ENCODE results near the gene MYBPHL.
"Not testable (repeated sequence)": the region's sequence is repeated elsewhere in the genome, so short reads cannot be mapped to it uniquely, and the experiment has no call there.

The MYBPHL gene

GRCh38 chr1:109322974-109323373 lies 16.2 kb upstream of the MYBPHL start:
- H3K27ac Mint-ChIP-seq (ENCODE audit: low read depth), result no peak overlapping the region
- H3K36me3 Mint-ChIP-seq (ENCODE audit: insufficient read depth), result no peaks in the 10 kb centered on the region
- H3K27me3 Mint-ChIP-seq, result no peaks in the 10 kb centered on the region
- DNase-seq (ENCODE audit: low spot score in 2 of 2) (no peak), ATAC-seq (replicated peaks; ENCODE audit: extremely low read depth, poor library complexity, severe bottlenecking) (no peak)
- no peaks in the 10 kb centered on the region for H3K4me1 Mint-ChIP-seq
- no peaks in the 10 kb centered on the region for H3K9me3 Mint-ChIP-seq
- no peak overlapping the region for H3K4me3 Mint-ChIP-seq

GRCh38 chr1:109319114-109319513 lies 12.3 kb upstream of the MYBPHL start:
- no peaks in the 10 kb centered on the region for H3K27me3 Mint-ChIP-seq
- H3K4me1 Mint-ChIP-seq, result no peaks in the 10 kb centered on the region
- ATAC-seq (replicated peaks; ENCODE audit: extremely low read depth, poor library complexity, severe bottlenecking) (no peak), DNase-seq (ENCODE audit: low spot score in 2 of 2) (no peak)
- no peak overlapping the region for H3K27ac Mint-ChIP-seq (ENCODE audit: low read depth)
- no peaks in the 10 kb centered on the region for H3K9me3 Mint-ChIP-seq
- no peak overlapping the region for H3K4me3 Mint-ChIP-seq
- H3K36me3 Mint-ChIP-seq (ENCODE audit: insufficient read depth), result no peaks in the 10 kb centered on the region

GRCh38 chr1:109316506-109316905 lies 9.7 kb upstream of the MYBPHL start:
- H3K4me1 Mint-ChIP-seq, result no peaks in the 10 kb centered on the region
- H3K27ac Mint-ChIP-seq (ENCODE audit: low read depth), result no peak overlapping the region
- no peaks in the 10 kb centered on the region for H3K27me3 Mint-ChIP-seq
- ATAC-seq (replicated peaks; ENCODE audit: extremely low read depth, poor library complexity, severe bottlenecking), result no peak
- no peaks in the 10 kb centered on the region for H3K9me3 Mint-ChIP-seq
- H3K4me3 Mint-ChIP-seq, result no peak overlapping the region
- DNase-seq (ENCODE audit: low spot score in 2 of 2), result no peak
- H3K36me3 Mint-ChIP-seq (ENCODE audit: insufficient read depth), result no peaks in the 10 kb centered on the region

GRCh38 chr1:109315288-109315687 lies 8.5 kb upstream of the MYBPHL start:
- no peak for ATAC-seq (replicated peaks; ENCODE audit: extremely low read depth, poor library complexity, severe bottlenecking)
- H3K9me3 Mint-ChIP-seq, result no peaks in the 10 kb centered on the region
- H3K36me3 Mint-ChIP-seq (ENCODE audit: insufficient read depth), result no peaks in the 10 kb centered on the region
- no peak overlapping the region for H3K4me3 Mint-ChIP-seq
- no peaks in the 10 kb centered on the region for H3K4me1 Mint-ChIP-seq
- H3K27me3 Mint-ChIP-seq, result no peaks in the 10 kb centered on the region
- no peak for DNase-seq (ENCODE audit: low spot score in 2 of 2)
- H3K27ac Mint-ChIP-seq (ENCODE audit: low read depth), result no peak overlapping the region

- ATAC-seq (replicated peaks; ENCODE audit: extremely low read depth, poor library complexity, severe bottlenecking) (no peak), DNase-seq (ENCODE audit: low spot score in 2 of 2) (no peak)
- Mint-ChIP-seq H3K27me3 (peaks cover 4% of the 10 kb centered on the region), H3K4me3 (no peak overlapping the region), H3K9me3 (no peaks in the 10 kb centered on the region), H3K4me1 (no peaks in the 10 kb centered on the region), H3K27ac (ENCODE audit: low read depth) (no peak overlapping the region), H3K36me3 (ENCODE audit: insufficient read depth) (no peaks in the 10 kb centered on the region)
Measured at GRCh38 chr1:109314795-109315194, 8.0 kb upstream of the MYBPHL start.

- Mint-ChIP-seq H3K27me3 (peaks cover 18% of the 10 kb centered on the region), H3K27ac (ENCODE audit: low read depth) (no peak overlapping the region), H3K4me1 (no peaks in the 10 kb centered on the region), H3K4me3 (no peak overlapping the region), H3K9me3 (no peaks in the 10 kb centered on the region), H3K36me3 (ENCODE audit: insufficient read depth) (no peaks in the 10 kb centered on the region)
- no peak for DNase-seq (ENCODE audit: low spot score in 2 of 2)
- no peak for ATAC-seq (replicated peaks; ENCODE audit: extremely low read depth, poor library complexity, severe bottlenecking)
Measured at GRCh38 chr1:109312978-109313775, 6.4 kb upstream of the MYBPHL start.

GRCh38 chr1:109312246-109312645 lies 5.4 kb upstream of the MYBPHL start:
- Mint-ChIP-seq H3K9me3 (no peaks in the 10 kb centered on the region), H3K36me3 (ENCODE audit: insufficient read depth) (no peaks in the 10 kb centered on the region), H3K27me3 (peaks cover 18% of the 10 kb centered on the region), H3K4me1 (no peaks in the 10 kb centered on the region), H3K4me3 (no peak overlapping the region), H3K27ac (ENCODE audit: low read depth) (no peak overlapping the region)
- DNase-seq (ENCODE audit: low spot score in 2 of 2) (no peak), ATAC-seq (replicated peaks; ENCODE audit: extremely low read depth, poor library complexity, severe bottlenecking) (no peak)

- ATAC-seq (replicated peaks; ENCODE audit: extremely low read depth, poor library complexity, severe bottlenecking) (no peak), DNase-seq (ENCODE audit: low spot score in 2 of 2) (no peak)
- H3K9me3 Mint-ChIP-seq, result no peaks in the 10 kb centered on the region
- peaks cover 18% of the 10 kb centered on the region for H3K27me3 Mint-ChIP-seq
- H3K4me1 Mint-ChIP-seq, result no peaks in the 10 kb centered on the region
- no peak overlapping the region for H3K4me3 Mint-ChIP-seq
- no peaks in the 10 kb centered on the region for H3K36me3 Mint-ChIP-seq (ENCODE audit: insufficient read depth)
- H3K27ac Mint-ChIP-seq (ENCODE audit: low read depth), result no peak overlapping the region
Measured at GRCh38 chr1:109309347-109309746, 2.5 kb upstream of the MYBPHL start.

GRCh38 chr1:109307274-109308021 lies 637 bp upstream of the MYBPHL start:
- Mint-ChIP-seq H3K27me3 (peaks cover 18% of the 10 kb centered on the region), H3K9me3 (no peaks in the 10 kb centered on the region), H3K27ac (ENCODE audit: low read depth) (no peak overlapping the region), H3K36me3 (ENCODE audit: insufficient read depth) (no peaks in the 10 kb centered on the region), H3K4me1 (no peaks in the 10 kb centered on the region), H3K4me3 (no peak overlapping the region)
- ATAC-seq (replicated peaks; ENCODE audit: extremely low read depth, poor library complexity, severe bottlenecking) (no peak), DNase-seq (ENCODE audit: low spot score in 2 of 2) (no peak)

- peaks cover 18% of the 10 kb centered on the region for H3K27me3 Mint-ChIP-seq
- not testable (repeated sequence) for H3K9me3 Mint-ChIP-seq; H3K4me1 Mint-ChIP-seq; H3K27ac Mint-ChIP-seq (ENCODE audit: low read depth); ATAC-seq (replicated peaks; ENCODE audit: extremely low read depth, poor library complexity, severe bottlenecking); DNase-seq (ENCODE audit: low spot score in 2 of 2); H3K4me3 Mint-ChIP-seq; H3K36me3 Mint-ChIP-seq (ENCODE audit: insufficient read depth)
Measured at GRCh38 chr1:109305991-109306390, 820 bp downstream of the MYBPHL start.

- peaks cover 15% of the 10 kb centered on the region for H3K27me3 Mint-ChIP-seq
- ATAC-seq (replicated peaks; ENCODE audit: extremely low read depth, poor library complexity, severe bottlenecking) (no peak), DNase-seq (ENCODE audit: low spot score in 2 of 2) (no peak)
- H3K36me3 Mint-ChIP-seq (ENCODE audit: insufficient read depth), result no peaks in the 10 kb centered on the region
- H3K4me1 Mint-ChIP-seq, result no peaks in the 10 kb centered on the region
- no peak overlapping the region for H3K27ac Mint-ChIP-seq (ENCODE audit: low read depth)
- H3K4me3 Mint-ChIP-seq, result no peak overlapping the region
- H3K9me3 Mint-ChIP-seq, result no peaks in the 10 kb centered on the region
Measured at GRCh38 chr1:109304226-109304920, 2.4 kb downstream of the MYBPHL start.

- DNase-seq (ENCODE audit: low spot score in 2 of 2) (no peak), ATAC-seq (replicated peaks; ENCODE audit: extremely low read depth, poor library complexity, severe bottlenecking) (no peak)
- Mint-ChIP-seq H3K36me3 (ENCODE audit: insufficient read depth) (no peaks in the 10 kb centered on the region), H3K4me3 (no peak overlapping the region), H3K4me1 (no peaks in the 10 kb centered on the region), H3K27ac (ENCODE audit: low read depth) (no peak overlapping the region), H3K27me3 (peaks cover 18% of the 10 kb centered on the region), H3K9me3 (no peaks in the 10 kb centered on the region)
Measured at GRCh38 chr1:109301874-109302273, 4.9 kb downstream of the MYBPHL start.

Measured in central memory CD8-positive, alpha-beta T cell (primary cell).